PC-9 (cell line): ENCODE data around the gene CD96.

Source experiments
- EZH2 ChIP-seq: fragments of 200-600 bp; sonication (generic); IDR thresholded peaks from 2 replicates; pipeline ENCODE4 v1.8.0; 2017; ENCODE audit warnings: antibody characterized with exemption, low read depth
- TF ChIP-seq, protein P1 (sequence below): fragments of 200-600 bp; sonication (generic); conservative IDR thresholded peaks from 2 replicates; pipeline ENCODE4 v1.6.1; 2017; ENCODE audit warnings: mixed run types, antibody characterized with exemption, mild to moderate bottlenecking, moderate library complexity

- no peak for TF ChIP-seq EZH2
- TF ChIP-seq, protein P1, sequence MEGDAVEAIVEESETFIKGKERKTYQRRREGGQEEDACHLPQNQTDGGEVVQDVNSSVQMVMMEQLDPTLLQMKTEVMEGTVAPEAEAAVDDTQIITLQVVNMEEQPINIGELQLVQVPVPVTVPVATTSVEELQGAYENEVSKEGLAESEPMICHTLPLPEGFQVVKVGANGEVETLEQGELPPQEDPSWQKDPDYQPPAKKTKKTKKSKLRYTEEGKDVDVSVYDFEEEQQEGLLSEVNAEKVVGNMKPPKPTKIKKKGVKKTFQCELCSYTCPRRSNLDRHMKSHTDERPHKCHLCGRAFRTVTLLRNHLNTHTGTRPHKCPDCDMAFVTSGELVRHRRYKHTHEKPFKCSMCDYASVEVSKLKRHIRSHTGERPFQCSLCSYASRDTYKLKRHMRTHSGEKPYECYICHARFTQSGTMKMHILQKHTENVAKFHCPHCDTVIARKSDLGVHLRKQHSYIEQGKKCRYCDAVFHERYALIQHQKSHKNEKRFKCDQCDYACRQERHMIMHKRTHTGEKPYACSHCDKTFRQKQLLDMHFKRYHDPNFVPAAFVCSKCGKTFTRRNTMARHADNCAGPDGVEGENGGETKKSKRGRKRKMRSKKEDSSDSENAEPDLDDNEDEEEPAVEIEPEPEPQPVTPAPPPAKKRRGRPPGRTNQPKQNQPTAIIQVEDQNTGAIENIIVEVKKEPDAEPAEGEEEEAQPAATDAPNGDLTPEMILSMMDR: no peak
Measured at GRCh38 chr3:111568911-111569310, 26.9 kb downstream of the CD96 start.
